GM18520 (cell line): ENCODE results near the gene TRIM47.

Experiments used
- ATAC-seq: cut with Tn5 transposase; IDR thresholded peaks from one replicate; pipeline ENCODE4 v1.9.1; 2021; ENCODE audit not compliant: unreplicated experiment

TRIM47 gene

GRCh38 chr17:75909051-75909811, 30.9 kb upstream of the TRIM47 start:
- no peak for ATAC-seq

GRCh38 chr17:75908201-75908600, 29.8 kb upstream of the TRIM47 start:
- ATAC-seq: no peak

GRCh38 chr17:75906143-75906884, 27.9 kb upstream of the TRIM47 start:
- ATAC-seq: no peak

- ATAC-seq: peak; percentile 94
Measured at GRCh38 chr17:75904749-75905521, 26.6 kb upstream of the TRIM47 start, which contains the start of gene MRPL38. Gene MRPL38, minus strand, starts transcription at chr17:75904884. Its CDS starts 9 bp downstream, at chr17:75904875.

GRCh38 chr17:75902406-75902805, 24.0 kb upstream of the TRIM47 start:
- no peak for ATAC-seq

- no peak for ATAC-seq
Measured at GRCh38 chr17:75901727-75902126, 23.3 kb upstream of the TRIM47 start.

GRCh38 chr17:75900691-75901533, 22.5 kb upstream of the TRIM47 start:
- no peak for ATAC-seq

GRCh38 chr17:75899767-75900468, 21.5 kb upstream of the TRIM47 start:
- ATAC-seq: no peak

- no peak for ATAC-seq
Measured at GRCh38 chr17:75899353-75899752, 21.0 kb upstream of the TRIM47 start.

- ATAC-seq: no peak
Measured at GRCh38 chr17:75898791-75899190, 20.4 kb upstream of the TRIM47 start.

GRCh38 chr17:75898065-75898464, 19.7 kb upstream of the TRIM47 start:
- no peak for ATAC-seq

- ATAC-seq: no peak
Measured at GRCh38 chr17:75897160-75898019, 19.0 kb upstream of the TRIM47 start.

- peak; percentile 48 for ATAC-seq
Measured at GRCh38 chr17:75896415-75897159, 18.2 kb upstream of the TRIM47 start, which contains the start of gene TRIM65. Gene TRIM65, minus strand, starts transcription at chr17:75896951. Its CDS starts 14 bp downstream, at chr17:75896937.

- no peak for ATAC-seq
Measured at GRCh38 chr17:75895370-75896155, 17.2 kb upstream of the TRIM47 start.

GRCh38 chr17:75894049-75894733, 15.8 kb upstream of the TRIM47 start:
- ATAC-seq: no peak

GRCh38 chr17:75893305-75894048, 15.1 kb upstream of the TRIM47 start:
- no peak for ATAC-seq
